DMS153 treated with DMSO at 0.1 percent for 48 hours (cell line): ENCODE measurements around the gene HEBP2.

Experiments used
- DNase-seq: peaks from one replicate; lab custom pipeline; 2025; ENCODE audit not compliant: unreplicated experiment; lab: John Stamatoyannopoulos, UW

The HEBP2 gene

DNA sequence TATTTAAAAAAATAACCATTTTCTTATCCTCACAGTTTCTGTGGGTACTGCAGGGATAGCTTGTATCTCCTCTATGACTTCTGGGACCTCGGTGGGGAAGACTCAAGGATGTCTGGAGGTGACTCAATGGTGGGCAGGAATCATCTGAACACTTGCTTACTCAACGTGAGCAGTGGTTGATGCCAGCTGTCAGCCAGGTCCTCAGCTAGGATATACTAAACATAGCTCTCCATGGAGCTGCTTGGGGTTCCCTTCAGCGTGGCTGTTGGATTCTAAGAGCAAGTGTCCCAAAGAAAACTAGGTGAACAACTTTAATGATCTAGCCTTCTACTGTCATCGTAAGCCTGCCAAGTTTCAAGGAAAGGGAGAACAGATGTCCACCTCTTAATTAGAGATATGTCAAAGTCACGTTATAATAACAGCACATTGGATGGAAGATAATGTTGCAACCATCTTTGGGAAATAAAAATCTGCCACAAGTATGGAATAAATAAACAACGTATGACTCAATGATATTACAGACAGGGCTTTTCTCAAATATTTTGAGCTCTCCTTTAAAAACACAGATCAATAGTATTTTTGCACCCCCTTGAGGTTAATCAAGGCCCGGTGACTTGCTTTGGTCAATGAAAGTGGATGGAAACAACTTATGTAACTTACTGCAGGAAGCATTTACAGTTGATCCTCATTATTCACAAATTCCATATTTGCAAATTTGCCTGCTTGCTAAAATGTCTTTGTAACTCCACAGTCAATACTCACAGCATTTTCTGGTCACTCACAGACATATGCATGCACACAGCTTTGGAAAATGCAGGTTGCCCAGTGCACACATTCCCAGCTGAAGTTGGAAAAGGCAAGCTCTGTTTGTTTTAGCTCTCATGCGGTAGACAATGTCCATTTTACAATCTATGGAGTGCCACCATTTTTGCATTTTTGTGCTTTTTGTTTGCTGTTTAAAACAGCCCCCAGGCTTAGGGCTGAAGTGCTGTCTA lies 6.6 kb upstream of the HEBP2 start:
- DNase-seq = no peak

DNA sequence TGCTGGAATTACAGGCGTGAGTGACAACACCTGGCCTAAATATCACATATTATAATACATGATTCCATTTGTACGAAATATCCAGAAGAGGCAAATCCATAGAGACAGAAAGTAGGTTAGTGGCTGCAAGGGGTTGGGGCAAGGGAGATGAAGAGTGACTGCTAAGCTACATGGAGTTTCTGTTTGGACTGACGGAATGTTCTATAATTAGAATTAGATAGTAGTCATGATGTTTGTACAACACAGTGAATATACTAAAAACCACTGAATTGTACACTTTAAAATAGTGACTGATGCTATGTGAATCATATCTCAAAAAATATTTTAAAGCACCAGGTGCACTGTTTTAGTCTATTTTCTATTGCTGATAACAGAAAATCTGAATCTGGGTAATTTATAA lies 3.7 kb upstream of the HEBP2 start:
- DNase-seq = no peak

DNA sequence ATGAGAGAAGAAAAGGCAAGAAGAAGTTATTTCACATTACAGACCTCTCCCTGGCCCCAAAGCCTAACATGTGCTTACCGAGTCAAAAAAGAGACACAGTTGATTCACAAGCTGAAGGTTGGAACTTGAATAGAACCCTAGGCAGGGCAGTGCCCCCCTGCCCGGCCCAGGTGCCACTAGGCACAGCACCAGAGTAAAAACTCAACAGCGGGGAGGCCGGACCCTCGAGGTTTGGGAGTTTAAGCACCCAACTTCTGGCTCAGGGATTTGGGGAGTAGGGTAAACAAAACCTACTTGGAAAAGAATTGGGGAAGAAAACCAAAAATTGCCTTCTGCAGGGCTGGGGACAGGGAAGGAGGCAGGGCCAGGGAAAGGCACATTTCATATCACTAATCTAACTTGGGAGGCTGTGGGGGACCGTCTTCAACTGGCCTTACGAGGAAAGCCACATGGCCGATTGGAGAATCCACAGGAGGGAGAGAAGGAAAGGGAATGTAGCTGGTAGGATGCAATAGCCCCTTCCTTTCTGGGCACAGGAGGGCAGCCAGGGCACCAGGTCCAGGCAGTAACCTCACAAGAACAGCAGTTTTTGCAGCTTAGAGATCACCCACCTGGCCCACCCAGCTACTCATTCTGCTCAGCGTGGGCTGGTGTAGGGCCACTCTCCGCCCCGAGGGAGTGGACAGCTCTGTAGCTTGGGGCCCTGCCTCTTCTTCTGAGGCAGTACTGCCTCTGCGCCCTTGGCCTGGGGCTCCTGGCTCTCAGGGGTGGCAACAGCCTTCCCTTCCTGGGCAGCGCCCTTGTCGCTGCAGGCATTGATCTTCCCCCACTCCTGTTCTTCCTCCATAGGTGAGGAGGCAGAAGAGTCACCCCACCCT lies 1.8 kb upstream of the HEBP2 start:
- DNase-seq = no peak

DNA sequence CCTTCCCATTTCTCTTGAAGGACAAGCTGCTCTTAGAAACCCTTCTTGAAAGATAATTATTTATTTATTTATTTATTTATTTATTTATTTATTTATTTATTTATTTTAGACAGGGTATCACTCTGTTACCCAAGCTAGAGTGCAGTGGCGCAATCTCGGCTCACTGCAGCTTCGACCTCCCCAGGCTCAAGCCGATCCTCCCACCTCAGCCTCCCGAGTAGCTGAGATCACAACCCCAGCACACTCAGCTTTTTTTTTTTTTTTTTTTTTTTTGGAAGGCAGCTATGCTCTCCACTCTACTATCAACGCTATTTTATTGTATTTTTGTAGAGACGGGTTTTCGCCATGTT lies 1.2 kb upstream of the HEBP2 start:
- DNase-seq = no peak

DNA sequence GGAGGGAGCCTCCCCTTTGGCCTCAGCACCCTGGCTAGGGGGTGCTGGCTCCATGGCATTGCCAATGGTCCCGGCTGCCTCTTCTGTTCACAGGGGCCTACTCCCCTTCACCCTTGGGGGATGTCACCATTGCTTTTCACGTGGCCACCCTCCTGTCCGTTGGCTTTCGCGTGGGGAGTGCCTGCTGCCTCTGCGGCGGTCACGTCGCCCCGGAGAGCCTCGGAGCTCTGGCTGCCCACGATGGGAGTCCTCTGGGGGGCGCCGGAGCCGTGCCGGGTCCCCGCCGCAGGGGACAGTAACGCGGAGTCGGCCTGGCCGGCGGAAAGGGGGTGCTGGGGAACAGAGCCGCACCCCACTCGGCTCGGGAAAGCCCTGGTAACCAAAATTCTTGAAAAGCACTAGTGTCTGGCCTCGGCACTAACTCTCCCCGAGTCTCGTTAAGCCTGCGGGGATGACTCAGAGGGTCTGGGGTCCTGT lies 661 bp upstream of the HEBP2 start:
- no peak for DNase-seq

DNA sequence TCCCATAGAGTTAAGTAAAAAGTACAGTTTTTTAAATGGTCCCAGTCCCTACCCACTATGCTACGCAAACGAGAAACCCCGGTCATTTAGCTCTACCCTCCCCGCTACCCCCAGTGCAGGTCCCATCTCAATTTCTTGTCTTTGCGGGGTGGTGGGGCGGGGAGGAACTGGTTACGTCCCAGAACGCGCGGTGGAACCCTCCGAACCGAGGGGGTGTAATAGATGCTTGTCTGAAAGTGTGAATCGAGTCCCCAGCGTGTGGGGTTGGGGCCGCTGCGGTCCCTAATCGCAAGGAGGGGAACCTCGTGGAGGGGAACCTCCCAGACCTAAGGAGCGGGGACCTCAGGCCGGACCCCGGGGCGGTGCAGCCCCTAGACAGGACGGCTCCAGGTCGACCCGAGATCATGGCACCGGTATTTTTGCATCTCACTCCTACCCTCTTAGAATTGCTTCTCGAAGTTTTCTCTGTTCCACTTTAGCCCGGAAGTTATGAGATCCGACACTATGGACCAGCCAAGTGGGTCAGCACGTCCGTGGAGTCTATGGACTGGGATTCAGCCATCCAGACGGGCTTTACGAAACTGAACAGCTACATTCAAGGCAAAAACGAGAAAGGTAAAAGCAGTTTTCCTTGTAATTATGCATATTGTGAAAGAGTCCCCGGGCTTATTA lies 779 bp downstream of the HEBP2 start:
- DNase-seq = no peak

DNA sequence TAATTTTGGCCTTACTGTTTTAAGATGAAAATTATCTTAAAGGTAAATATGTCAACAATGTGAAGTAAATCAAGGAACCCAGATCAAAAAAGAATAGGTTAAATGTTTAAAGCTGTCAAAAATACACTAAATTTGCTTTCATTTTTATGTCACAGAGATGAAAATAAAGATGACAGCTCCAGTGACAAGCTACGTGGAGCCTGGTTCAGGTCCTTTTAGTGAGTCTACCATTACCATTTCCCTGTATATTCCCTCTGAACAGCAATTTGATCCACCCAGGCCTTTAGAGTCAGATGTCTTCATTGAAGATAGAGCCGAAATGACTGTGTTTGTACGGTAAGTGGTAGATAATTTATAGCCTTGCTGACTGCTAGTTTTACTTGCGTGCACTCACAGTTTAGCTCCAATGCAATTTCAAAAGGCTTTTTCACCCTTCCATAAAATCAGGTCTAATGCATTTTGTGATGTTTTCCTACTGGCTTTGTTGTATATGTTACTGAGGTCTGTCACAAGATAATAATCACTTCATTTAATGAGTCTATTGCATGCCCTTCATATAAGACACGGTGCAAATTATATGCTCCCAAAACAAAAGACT lies 1.9 kb downstream of the HEBP2 start:
- DNase-seq = peak; percentile 79

DNA sequence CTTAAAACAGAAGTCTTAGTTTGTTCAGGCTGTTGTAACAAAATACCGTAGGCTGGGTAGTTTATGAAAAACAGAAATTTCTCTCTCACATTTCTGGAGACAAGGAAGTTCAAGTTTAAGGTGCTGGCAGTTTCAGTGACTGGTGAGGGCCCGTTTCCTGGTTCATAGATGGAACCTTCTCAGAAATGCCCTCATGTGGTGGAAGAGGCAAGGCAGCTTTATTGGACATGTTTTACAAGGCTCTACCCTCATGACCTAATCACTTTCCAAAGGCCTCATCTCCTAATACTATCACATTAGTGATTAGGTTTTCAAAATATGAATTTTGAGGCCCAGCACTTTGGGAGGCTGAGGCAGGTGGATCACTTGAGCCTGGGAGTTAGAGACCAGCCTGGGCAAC lies 2.4 kb downstream of the HEBP2 start:
- no peak for DNase-seq

DNA sequence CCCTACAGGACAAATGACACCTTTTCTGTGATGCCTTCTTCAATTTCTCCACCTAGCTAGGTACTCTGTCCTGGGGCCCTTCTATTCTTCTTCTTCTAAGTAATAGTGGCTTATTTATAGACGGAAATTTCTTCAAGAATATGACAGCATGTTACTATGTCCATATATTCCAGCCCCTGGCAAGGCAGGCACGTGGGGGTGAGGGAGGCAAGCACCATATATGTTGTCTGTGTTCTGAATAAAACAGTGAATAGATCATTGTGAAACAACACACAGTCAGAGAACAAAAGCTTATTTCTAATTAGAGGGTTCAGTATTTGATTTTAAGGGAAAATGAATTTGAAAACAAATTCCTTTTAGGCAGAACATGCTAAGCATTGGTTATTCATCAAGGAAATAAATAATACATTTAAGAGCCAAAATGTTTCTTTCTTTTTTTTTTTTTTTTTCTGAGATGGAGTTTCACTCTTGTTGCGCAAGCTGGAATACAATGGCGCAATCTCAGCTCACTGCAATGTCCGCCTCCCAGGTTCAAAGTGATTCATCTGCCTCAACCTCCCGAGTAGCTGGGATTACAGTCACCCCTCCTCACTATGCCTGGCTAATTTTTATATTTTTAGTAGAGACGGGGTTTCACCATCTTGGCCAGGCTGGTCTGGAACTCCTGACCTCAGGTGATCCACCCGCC lies 6.2 kb downstream of the HEBP2 start:
- DNase-seq = no peak

DNA sequence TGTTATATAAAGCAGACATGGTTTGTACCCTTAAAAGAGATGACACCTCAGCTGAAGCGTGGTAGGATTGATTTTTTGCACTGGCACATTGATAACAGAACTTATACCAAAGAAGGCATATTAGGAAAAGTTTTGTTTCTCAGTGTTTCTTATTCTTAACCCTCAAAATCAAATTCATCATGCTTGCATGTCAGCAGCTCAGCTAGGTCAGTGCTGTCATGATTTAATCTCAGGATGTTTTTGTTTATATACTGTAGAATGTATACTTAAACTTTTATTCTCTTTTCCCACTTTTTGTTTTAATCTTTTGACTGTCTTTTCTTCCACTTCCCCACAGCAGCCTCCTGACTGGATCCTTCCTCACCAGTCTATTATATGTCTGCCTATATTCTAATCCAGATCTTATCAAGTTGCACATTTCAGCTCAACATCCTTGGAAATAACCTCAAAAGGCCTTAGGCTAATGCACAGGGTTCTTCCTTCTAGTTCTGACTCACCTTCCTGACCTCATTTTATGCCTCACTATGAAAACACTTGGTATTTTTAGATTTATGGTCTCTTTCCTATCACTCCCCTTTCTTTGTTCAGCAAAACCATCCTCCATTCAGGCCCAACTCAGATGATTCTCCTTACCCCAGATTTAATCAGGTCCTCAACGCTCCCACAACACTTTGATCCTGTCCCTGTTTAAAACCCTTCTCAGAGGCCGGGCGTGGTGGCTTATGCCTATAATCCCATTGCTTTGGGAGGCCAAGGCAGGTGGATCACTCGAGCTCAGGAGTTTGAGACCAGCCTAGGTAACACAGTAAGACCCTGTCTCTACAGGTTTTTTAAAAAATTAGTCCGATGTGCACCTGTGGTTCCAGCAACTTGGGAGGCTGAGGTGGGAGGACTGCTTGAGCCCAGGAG lies 7.2 kb downstream of the HEBP2 start:
- no peak for DNase-seq

DNA sequence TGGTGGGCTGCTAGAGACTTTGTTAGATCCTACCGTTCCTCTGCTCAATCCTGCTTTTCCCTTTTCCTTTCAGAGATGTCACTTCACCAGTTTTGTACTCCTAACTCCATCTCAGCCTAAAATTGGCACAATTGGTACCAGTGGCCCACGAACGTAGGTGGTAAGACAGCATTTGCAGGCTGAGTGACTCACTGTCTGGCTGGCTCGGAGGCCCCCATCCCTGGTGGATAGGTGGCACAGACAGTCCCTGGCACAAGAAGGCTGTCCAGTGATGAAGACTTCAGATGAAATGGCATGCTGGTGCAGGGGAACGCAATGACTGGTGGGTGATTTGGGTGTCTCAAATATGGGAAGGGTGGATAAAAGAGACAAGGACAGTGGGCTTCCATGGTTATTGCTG lies 11.1 kb downstream of the HEBP2 start:
- DNase-seq = no peak

DNA sequence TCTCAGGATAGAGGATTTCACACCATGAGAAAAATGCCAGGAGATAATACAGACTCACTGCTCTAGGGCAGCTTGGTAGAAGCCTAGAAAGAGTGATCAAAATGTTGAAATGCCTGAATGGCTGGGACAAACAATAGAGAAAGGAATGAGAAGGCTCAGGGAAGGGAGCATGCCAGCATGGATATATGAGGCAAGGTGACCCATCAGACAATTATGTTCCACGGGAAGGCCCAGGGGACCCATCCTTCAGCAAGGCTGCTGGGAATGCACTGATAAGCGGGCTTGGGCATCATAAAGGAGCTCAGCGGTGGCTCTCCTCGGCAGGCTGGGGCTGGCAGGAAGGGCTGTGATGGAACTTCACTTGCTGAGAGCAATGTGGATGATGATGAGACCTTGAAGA lies 12.2 kb downstream of the HEBP2 start:
- no peak for DNase-seq

DNA sequence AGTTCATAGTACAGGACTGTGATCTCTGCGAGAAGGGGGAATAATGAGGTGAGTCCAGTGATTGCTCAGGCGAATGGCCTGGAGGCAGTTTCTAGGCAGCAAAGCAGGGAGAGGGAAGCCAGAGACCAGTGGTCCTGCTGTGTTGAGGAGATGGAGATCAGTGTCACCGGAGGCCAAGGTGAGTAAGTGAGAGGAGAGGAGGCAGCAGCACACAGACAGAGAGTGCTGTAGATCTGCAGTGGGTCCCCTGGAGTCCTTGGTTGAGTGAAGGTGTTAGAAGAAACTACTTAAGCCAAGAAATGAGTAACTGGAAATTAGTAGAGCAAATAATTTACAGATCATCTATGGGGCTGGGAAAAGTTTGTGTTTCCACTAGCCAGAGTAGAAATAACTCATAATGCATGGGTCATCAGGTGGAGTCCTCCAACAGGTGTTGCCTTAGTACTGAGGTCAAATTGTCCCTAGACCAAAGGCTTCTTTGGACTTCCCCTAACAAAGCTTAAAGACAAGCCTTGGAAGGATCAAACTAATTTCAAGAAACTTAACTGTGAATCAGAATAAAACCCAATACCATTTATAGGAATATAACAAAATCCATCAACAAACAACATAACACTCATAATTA lies 13.6 kb downstream of the HEBP2 start:
- no peak for DNase-seq

DNA sequence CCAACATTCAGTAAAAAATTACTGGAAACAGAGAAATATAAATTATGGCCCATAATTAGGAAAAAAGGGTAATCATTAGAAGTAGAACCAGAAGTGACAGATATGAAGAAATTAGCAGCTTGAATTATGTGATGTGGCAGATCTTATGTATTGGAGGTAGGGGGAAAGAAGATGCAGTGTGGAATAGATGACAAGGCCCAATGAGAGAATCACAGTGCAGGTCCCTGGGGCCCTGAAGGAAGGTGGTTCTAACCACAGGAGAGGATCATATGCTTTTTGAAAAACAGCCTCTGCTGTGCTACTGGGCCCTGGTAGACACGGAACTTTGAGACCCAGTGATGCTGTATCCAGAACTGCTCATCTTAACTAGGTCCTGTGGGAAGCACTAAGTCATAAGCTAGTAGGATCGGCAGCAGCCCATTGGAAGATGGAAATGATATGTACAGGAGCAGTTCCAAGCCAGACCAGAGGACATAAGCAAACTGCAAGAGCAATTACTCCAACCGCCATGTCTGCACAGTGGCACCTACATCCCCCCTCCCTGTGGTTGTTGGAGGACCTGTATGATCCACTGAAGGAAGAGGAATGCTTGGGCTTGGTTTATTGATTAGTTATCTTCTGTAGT lies 14.2 kb downstream of the HEBP2 start:
- DNase-seq = no peak

DNA sequence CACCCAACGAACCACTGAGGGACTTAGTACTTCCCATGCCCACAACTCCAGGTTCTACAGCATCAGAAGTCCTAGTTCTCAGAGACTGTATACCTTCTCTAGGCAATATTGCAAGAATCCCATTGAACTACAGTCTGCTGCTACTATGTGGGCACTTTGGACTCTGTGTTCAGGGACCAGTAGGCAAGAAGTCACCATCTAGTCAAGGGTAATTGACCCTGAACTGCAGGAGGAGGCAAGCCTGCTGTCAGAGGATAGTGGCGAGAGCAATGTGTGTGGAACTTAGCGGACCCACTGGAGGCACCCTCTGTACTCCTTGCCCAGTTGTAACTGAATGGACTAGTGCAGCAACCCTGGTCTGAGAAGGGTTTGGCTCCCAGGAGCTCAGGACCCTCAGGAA lies 15.7 kb downstream of the HEBP2 start:
- no peak for DNase-seq

DNA sequence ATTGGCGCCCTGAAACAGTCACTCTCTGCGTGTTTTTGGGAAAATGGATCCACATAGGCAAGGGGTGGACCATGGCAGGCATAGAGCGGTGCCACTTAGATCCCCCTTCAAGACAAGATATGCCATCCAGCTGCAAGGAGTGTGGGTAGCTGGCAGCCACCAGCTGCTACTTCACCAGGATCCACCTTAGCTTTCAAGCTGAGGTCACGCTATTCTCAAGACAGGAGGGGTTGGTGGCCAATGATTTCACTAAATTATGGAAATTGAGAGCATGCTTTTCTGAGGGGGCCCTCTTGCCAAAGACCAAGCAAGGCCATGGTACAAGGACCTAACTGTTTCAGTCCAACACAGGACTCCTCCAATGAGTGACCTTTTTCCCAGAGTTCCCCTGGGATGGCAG lies 16.3 kb downstream of the HEBP2 start:
- no peak for DNase-seq

DNA sequence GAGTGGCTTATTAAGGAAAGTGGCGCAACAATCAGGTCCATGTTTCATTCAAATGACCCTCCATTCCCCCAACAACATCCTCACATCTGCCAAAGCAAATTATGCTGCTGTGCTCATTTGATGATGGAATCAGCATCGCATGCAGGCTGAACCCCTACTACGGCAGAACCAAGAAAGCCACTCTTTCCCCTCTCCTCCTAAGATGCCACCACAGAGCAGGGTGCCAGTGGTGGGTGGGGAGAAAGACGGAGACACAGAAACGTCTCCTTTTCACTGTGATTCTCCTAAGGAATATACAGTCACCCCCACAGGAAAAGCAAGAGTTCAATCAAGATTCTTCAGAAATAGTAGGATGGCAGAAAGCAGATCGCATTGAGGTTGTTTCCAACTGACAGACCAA lies 17.1 kb downstream of the HEBP2 start:
- no peak for DNase-seq

DNA sequence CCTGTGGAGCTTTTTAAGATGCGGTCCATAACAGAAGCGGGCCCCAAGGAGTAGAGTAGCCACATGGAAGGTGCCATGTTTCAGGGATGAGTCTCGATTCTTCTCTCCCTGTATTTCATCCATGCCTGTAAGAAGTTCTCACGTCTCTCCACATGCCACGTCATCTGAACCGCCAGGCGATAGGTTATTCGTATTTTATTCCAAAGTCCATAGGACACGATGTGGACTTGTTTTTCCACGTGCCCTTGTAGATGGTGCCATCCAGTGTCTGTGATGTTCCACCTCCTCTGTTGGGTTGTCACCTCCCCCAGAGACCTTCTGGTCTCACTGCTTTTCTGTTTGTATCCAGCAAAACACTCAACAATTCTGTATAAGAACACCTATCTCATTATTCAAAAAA lies 17.6 kb downstream of the HEBP2 start:
- no peak for DNase-seq

DNA sequence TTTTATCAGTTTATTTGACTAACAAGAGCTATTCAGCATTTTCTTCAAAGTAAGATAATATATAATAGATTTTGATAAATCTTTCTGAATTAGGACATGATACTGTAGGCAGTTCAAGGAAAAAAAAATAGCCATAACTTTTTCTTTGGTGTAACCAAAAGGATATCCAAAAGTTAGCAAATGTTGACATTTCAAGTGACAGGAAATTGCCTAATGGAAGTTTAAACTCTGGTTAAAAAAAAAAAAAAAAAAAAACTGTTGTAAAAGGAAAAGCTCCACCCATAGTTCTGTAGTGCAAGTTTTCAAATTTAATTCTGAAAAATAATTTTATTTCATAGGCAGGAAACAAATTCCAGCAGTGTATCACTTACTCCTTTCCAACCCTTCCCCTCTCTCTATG lies 18.8 kb downstream of the HEBP2 start:
- no peak for DNase-seq
